Neural progenitor cell (in vitro differentiated cells): Measurements from ENCODE around the gene CTSF. TPM values are rescaled to one million over a fixed set of nuclear protein-coding genes. Genes with fewer than 3 reads are reported as not detected.

Experiments
- DNase-seq: peaks from one replicate; pipeline ENCODE4 v3.0.0-alpha.2; 2016; ENCODE audit warnings: low spot score
- H2AFZ ChIP-seq: fragments of 200-600 bp; sonication (generic); replicated peaks from 2 replicates; pipeline ENCODE4 v1.6.1; 2016; ENCODE audit warnings: antibody characterized with exemption
- H3F3A ChIP-seq: fragments of 200-600 bp; sonication (generic); 2 replicates; pipeline ENCODE4 v1.6.1; 2016; ENCODE audit warnings: antibody characterized with exemption, low read depth
- H3K27ac ChIP-seq: fragments of 200-600 bp; sonication (generic); 2 replicates; pipeline ENCODE4 v1.5.1; 2016; ENCODE audit warnings: mild to moderate bottlenecking
- H3K27me3 ChIP-seq: fragments of 200-600 bp; sonication (generic); 2 replicates; pipeline ENCODE4 v1.6.1; 2016; ENCODE audit warnings: mild to moderate bottlenecking, moderate library complexity
- H3K36me3 ChIP-seq: fragments of 200-600 bp; sonication (generic); 2 replicates; pipeline ENCODE4 v1.5.1; 2016
- H3K4me1 ChIP-seq: fragments of 200-600 bp; sonication (generic); 2 replicates; pipeline ENCODE4 v1.6.1; 2016; ENCODE audit warnings: mixed run types
- H3K4me2 ChIP-seq: fragments of 200-600 bp; sonication (generic); 2 replicates; pipeline ENCODE4 v1.6.1; 2016
- H3K4me3 ChIP-seq: fragments of 200-600 bp; sonication (generic); 2 replicates; pipeline ENCODE4 v1.5.1; 2016
- H3K79me2 ChIP-seq: fragments of 200-600 bp; sonication (generic); 2 replicates; pipeline ENCODE4 v1.6.1; 2016; ENCODE audit warnings: low read depth
- H3K9ac ChIP-seq: fragments of 200-600 bp; sonication (generic); 2 replicates; pipeline ENCODE4 v1.6.1; 2016
- H3K9me3 ChIP-seq: fragments of 200-600 bp; sonication (generic); 2 replicates; pipeline ENCODE4 v1.5.1; 2016; ENCODE audit warnings: low read depth
- H4K20me1 ChIP-seq: fragments of 200-600 bp; sonication (generic); 2 replicates; pipeline ENCODE4 v1.6.1; 2016; ENCODE audit warnings: low read depth
- H3K27ac Mint-ChIP-seq: 3 replicates; pipeline ENCODE4 v1.8.0; 2021; ENCODE audit warnings: mixed read lengths
- H3K27me3 Mint-ChIP-seq: 2 replicates; pipeline ENCODE4 v1.8.0; 2022; ENCODE audit warnings: low read depth, mild to moderate bottlenecking, inconsistent platforms, moderate library complexity, mixed read lengths; ENCODE audit not compliant: insufficient read depth
- H3K36me3 Mint-ChIP-seq: 3 replicates; pipeline ENCODE4 v1.8.0; 2021; ENCODE audit warnings: mixed read lengths
- H3K4me1 Mint-ChIP-seq: 3 replicates; pipeline ENCODE4 v1.8.0; 2021; ENCODE audit warnings: mixed read lengths
- H3K4me3 Mint-ChIP-seq: 3 replicates; pipeline ENCODE4 v1.8.0; 2021; ENCODE audit warnings: mild to moderate bottlenecking, moderate library complexity, mixed read lengths
- H3K9me3 Mint-ChIP-seq: 3 replicates; pipeline ENCODE4 v1.8.0; 2020; ENCODE audit warnings: mixed read lengths
- EZH2 ChIP-seq: fragments of 200-600 bp; sonication (generic); IDR thresholded peaks from 2 replicates; pipeline ENCODE4 v1.6.1; 2017; ENCODE audit warnings: antibody characterized with exemption, mild to moderate bottlenecking, moderate library complexity
- EZH2phosphoT487 ChIP-seq: fragments of 200-600 bp; sonication (generic); IDR thresholded peaks from 2 replicates; pipeline ENCODE4 v1.6.1; 2017; ENCODE audit warnings: antibody characterized with exemption
- small RNA-seq: library from RNA; depleted of rRNA; stranded (forward); fragments of <200 nt; gene quantifications from one replicate; pipeline ENCODE3, GENCODE V24; 2015
- total RNA-seq: library from RNA; depleted of rRNA; stranded (reverse); fragments of >200 nt; gene quantifications from 2 replicates; pipeline ENCODE4 v1.2.3, GENCODE V29; 2015; ENCODE audit warnings: low replicate concordance
- TF ChIP-seq, protein P1 (sequence below): fragments of 200-600 bp; sonication (generic); IDR thresholded peaks from 2 replicates; pipeline ENCODE4 v1.5.1; 2017; ENCODE audit warnings: antibody characterized with exemption, mild to moderate bottlenecking

CTSF gene
- total RNA-seq, 1 donor from 2014 or later, result not detected

DNA sequence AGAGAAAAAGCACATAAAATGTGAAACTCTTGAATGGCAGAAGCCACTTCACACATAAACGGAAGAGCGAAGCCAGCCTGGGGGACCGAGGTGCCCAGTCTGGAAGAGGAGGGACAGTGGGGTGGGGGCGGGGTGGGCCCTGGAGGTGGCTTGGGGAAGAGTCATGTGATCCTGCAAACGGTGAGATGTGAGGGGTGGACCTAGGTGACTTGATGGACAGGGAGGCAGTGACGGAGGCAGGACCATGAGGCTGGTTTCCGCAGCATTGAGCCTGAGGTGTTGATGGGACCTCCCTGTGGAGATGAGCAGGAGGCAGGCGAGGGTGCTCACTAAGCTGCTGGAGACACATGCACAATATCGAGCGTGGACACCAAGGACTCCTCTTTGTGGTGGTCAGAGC is 39.3 kb downstream of the CTSF start:
- no peak overlapping the region for H3K9ac ChIP-seq
- no peaks in the 10 kb centered on the region for H3F3A ChIP-seq
- H3K27me3 ChIP-seq, result no peaks in the 10 kb centered on the region
- no peak overlapping the region for H2AFZ ChIP-seq
- H3K36me3 ChIP-seq, result no peaks in the 10 kb centered on the region
- no peak overlapping the region for H3K27ac ChIP-seq
- DNase-seq, result no peak
- no peaks in the 10 kb centered on the region for H3K79me2 ChIP-seq
- no peaks in the 10 kb centered on the region for H4K20me1 ChIP-seq
- H3K27ac Mint-ChIP-seq, result peak overlapping the region; percentile 44
- no peak overlapping the region for H3K4me3 Mint-ChIP-seq
- no peaks in the 10 kb centered on the region for H3K9me3 Mint-ChIP-seq
- peaks cover 10% of the 10 kb centered on the region for H3K27me3 Mint-ChIP-seq
- H3K4me1 Mint-ChIP-seq, result no peaks in the 10 kb centered on the region
- TF ChIP-seq EZH2phosphoT487, result no peak
- no peak for TF ChIP-seq EZH2
- TF ChIP-seq, protein P1, sequence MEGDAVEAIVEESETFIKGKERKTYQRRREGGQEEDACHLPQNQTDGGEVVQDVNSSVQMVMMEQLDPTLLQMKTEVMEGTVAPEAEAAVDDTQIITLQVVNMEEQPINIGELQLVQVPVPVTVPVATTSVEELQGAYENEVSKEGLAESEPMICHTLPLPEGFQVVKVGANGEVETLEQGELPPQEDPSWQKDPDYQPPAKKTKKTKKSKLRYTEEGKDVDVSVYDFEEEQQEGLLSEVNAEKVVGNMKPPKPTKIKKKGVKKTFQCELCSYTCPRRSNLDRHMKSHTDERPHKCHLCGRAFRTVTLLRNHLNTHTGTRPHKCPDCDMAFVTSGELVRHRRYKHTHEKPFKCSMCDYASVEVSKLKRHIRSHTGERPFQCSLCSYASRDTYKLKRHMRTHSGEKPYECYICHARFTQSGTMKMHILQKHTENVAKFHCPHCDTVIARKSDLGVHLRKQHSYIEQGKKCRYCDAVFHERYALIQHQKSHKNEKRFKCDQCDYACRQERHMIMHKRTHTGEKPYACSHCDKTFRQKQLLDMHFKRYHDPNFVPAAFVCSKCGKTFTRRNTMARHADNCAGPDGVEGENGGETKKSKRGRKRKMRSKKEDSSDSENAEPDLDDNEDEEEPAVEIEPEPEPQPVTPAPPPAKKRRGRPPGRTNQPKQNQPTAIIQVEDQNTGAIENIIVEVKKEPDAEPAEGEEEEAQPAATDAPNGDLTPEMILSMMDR, result no peak
- H3K4me3 ChIP-seq, result no peak overlapping the region
- no peaks in the 10 kb centered on the region for H3K9me3 ChIP-seq
- H3K4me1 ChIP-seq, result no peaks in the 10 kb centered on the region
- no peak overlapping the region for H3K4me2 ChIP-seq
- peaks cover 18% of the 10 kb centered on the region for H3K36me3 Mint-ChIP-seq

DNA sequence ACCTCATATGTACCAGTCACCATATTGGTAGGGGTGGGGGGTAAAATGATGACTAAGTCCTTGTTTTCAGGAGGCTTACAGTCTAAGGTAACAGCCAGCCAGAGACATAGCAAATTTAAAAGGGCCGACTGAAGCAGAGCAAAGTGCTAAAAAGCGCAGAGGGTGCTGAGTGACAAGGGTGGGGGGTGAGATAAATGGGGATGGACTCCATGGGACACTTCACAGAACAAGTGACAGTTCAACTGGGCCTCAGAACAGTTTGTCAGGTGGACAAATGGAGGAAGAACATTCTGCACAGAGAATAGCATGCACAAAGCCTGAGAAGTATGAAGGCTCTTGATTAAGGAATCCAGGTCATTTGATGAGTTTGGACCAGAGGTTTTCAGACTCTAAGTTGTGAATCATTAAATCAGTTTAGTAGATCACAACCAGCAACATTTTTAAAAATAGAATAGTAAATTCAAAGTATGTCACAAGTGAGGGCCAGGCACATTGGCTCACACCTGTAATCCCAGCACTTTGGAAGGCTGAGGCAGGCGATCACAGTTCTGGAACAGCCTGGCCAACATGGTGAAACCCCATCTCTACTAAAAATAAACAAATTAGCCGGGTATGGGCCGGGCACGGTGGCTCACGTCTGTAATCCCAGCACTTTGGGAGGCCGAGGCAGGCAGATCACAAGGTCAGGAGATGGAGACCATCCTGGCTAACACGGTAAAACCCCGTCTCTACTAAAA is 43.9 kb downstream of the CTSF start:
- Histone ChIP-seq H3K9ac (no peak overlapping the region), H3K4me2 (no peak overlapping the region), H3K36me3 (no peaks in the 10 kb centered on the region), H3K4me3 (no peak overlapping the region), H2AFZ (no peak overlapping the region), H3K4me1 (no peaks in the 10 kb centered on the region), H4K20me1 (no peaks in the 10 kb centered on the region), H3K27me3 (no peaks in the 10 kb centered on the region), H3K9me3 (no peaks in the 10 kb centered on the region), H3K27ac (no peak overlapping the region), H3K79me2 (no peaks in the 10 kb centered on the region), H3F3A (no peaks in the 10 kb centered on the region)
- DNase-seq, result no peak
- no peaks in the 10 kb centered on the region for H3K9me3 Mint-ChIP-seq
- H3K27me3 Mint-ChIP-seq, result peaks cover 4% of the 10 kb centered on the region
- TF ChIP-seq EZH2, result no peak
- no peak for TF ChIP-seq EZH2phosphoT487
- TF ChIP-seq, protein P1, result no peak
- no peaks in the 10 kb centered on the region for H3K4me1 Mint-ChIP-seq
- no peak overlapping the region for H3K4me3 Mint-ChIP-seq
- H3K27ac Mint-ChIP-seq, result no peak overlapping the region
- peaks cover 29% of the 10 kb centered on the region for H3K36me3 Mint-ChIP-seq

DNA sequence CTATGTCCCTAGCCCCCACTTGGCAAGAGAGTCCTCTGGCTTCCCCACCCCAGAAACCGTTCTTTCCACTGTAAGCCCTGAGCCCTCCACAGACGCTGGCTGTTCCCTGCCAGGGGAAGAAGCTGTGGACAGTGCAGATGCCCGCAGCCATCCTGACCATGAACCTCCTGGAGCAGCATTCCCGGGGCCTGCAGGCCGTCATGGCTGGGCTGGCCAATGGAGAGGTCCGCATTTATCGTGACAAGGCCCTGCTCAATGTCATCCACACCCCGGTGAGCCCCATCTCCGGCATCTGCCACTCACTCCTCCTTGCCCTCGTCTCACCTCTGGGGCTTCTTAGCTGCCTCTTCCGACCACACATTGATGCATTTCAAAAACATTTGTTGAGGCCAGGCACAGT is 44.8 kb downstream of the CTSF start:
- no peak overlapping the region for H3K4me3 ChIP-seq
- TF ChIP-seq EZH2phosphoT487 (no peak), EZH2 (no peak)
- TF ChIP-seq, protein P1, result no peak
- no peak overlapping the region for H3K4me2 ChIP-seq
- H3K9me3 Mint-ChIP-seq, result no peaks in the 10 kb centered on the region
- no peak overlapping the region for H3K27ac ChIP-seq
- H3F3A ChIP-seq, result no peaks in the 10 kb centered on the region
- H3K79me2 ChIP-seq, result no peaks in the 10 kb centered on the region
- DNase-seq, result no peak
- no peaks in the 10 kb centered on the region for H3K4me1 ChIP-seq
- no peaks in the 10 kb centered on the region for H4K20me1 ChIP-seq
- H3K27me3 Mint-ChIP-seq, result peaks cover 4% of the 10 kb centered on the region
- H2AFZ ChIP-seq, result no peak overlapping the region
- H3K36me3 ChIP-seq, result no peaks in the 10 kb centered on the region
- H3K9ac ChIP-seq, result no peak overlapping the region
- H3K4me1 Mint-ChIP-seq, result no peaks in the 10 kb centered on the region
- H3K27me3 ChIP-seq, result no peaks in the 10 kb centered on the region
- no peak overlapping the region for H3K27ac Mint-ChIP-seq
- H3K36me3 Mint-ChIP-seq, result peaks cover 31% of the 10 kb centered on the region
- H3K4me3 Mint-ChIP-seq, result no peak overlapping the region
- no peaks in the 10 kb centered on the region for H3K9me3 ChIP-seq

Small RNA genes within 50 kb of the gene (small RNA-seq; reads per million reads assigned to genes)
- not detected for gene RNU4-39P

Other genes with a start within 250 kb of the CTSF start
- gene RIN1, start 232.2 kb downstream of the CTSF start, total RNA-seq, result 0.56 and 2.6 TPM in 2 replicates
- gene BRMS1, start 223.5 kb downstream of the CTSF start, total RNA-seq, result 16.4 and 34.6 TPM in 2 replicates
- gene B4GAT1, start 221.0 kb downstream of the CTSF start, total RNA-seq, result 40.9 and 57.1 TPM in 2 replicates
- 6.9 and 15.3 TPM in 2 replicates for gene SLC29A2, start 196.8 kb downstream of the CTSF start, total RNA-seq
- 0.65 TPM in 1 of 2 replicates, not detected in the other for gene NPAS4, start 147.6 kb downstream of the CTSF start, total RNA-seq
- gene MRPL11, start 129.8 kb downstream of the CTSF start, total RNA-seq, result 82.0 and 131 TPM in 2 replicates
- 2.7 and 9.1 TPM in 2 replicates for gene PELI3, start 101.7 kb downstream of the CTSF start, total RNA-seq
- gene DPP3, start 88.2 kb downstream of the CTSF start, total RNA-seq, result 41.3 and 70.1 TPM in 2 replicates
- 42.0 and 68.9 TPM in 2 replicates for gene BBS1, start 58.0 kb downstream of the CTSF start, total RNA-seq
- gene ZDHHC24, start 22.6 kb downstream of the CTSF start, total RNA-seq, result 4.1 and 10.0 TPM in 2 replicates
- 20.2 and 33.0 TPM in 2 replicates for gene ACTN3, start 21.7 kb downstream of the CTSF start, total RNA-seq
- 0.22 and 1.2 TPM in 2 replicates for gene CCDC87, start 24.5 kb upstream of the CTSF start, total RNA-seq
- gene CCS, start 24.6 kb upstream of the CTSF start, total RNA-seq, result 44.3 and 76.1 TPM in 2 replicates
- 38.2 and 63.8 TPM in 2 replicates for gene RBM14, start 48.0 kb upstream of the CTSF start, total RNA-seq
- gene RBM4, start 70.1 kb upstream of the CTSF start, total RNA-seq, result 172 and 206 TPM in 2 replicates
- gene RBM4B, start 109.3 kb upstream of the CTSF start, total RNA-seq, result 30.2 and 40.6 TPM in 2 replicates
- gene SPTBN2, start 160.6 kb upstream of the CTSF start, total RNA-seq, result 14.5 and 51.7 TPM in 2 replicates